HepG2 (cell line): ENCODE data around the gene CDC34. TPM values are rescaled to one million over a fixed set of nuclear protein-coding genes. Genes with fewer than 3 reads are reported as not detected.

Source experiments
- SOX5 ChIP-seq: IDR thresholded peaks from 2 replicates; pipeline ENCODE4 v1.6.1; 2016; ENCODE audit warnings: borderline replicate concordance
- WIZ ChIP-seq: sonication (generic); formaldehyde crosslinking; IDR thresholded peaks from 2 replicates; pipeline ENCODE4 v1.5.1; 2020; ENCODE audit warnings: mild to moderate bottlenecking, missing genetic modification reagents
- YY1 ChIP-seq: IDR thresholded peaks from 2 replicates; pipeline ENCODE4 v1.6.1; 2011; ENCODE audit warnings: low read length, low read depth, moderate library complexity, mild to moderate bottlenecking; ENCODE audit not compliant: insufficient read depth, insufficient replicate concordance
- ZNF24 ChIP-seq: fragments of 450-650 bp; IDR thresholded peaks from 2 replicates; pipeline ENCODE4 v1.6.1; 2017; ENCODE audit warnings: antibody characterized with exemption, mild to moderate bottlenecking
- ZNF558 ChIP-seq: sonication (generic); formaldehyde crosslinking; IDR thresholded peaks from 2 replicates; pipeline ENCODE4 v1.9.0; 2022; ENCODE audit warnings: mild to moderate bottlenecking, missing genetic modification reagents, borderline replicate concordance
- polyA plus RNA-seq, 8 experiments: library from polyadenylated mRNA; depleted of rRNA in 3 of 8; stranded (reverse) in 7 of 8; unstranded in 1 of 8; fragments of >200 nt; fragmentation: Illumina TruSeq in 4 of 8; extraction: Trizol in 4 of 8; gene quantifications; 2 replicates each; pipeline versions ENCODE4 v1.2.1 to v1.2.3, GENCODE V29; 2011 to 2016; ENCODE audit warnings: low read depth in 4 of 8, missing spikeins in 1 of 8, mixed read lengths in 1 of 8; ENCODE audit not compliant: insufficient read depth in 1 of 8
- total RNA-seq, 5 experiments: library from RNA; depleted of rRNA; stranded (reverse); fragments of >200 nt; fragmentation: Illumina TruSeq; extraction: Trizol; gene quantifications; 2 replicates each; pipeline ENCODE4 v1.2.3, GENCODE V29; 2016; ENCODE audit warnings: low read depth in 1 of 5
- TF ChIP-seq, protein P1 (sequence below): sonication (generic); formaldehyde crosslinking; IDR thresholded peaks from 2 replicates; pipeline ENCODE4 v1.4.0; 2020; ENCODE audit warnings: missing genetic modification reagents, borderline replicate concordance
- TF ChIP-seq, protein P2 (sequence below), 2 experiments: sonication (generic) in 1 of 2; formaldehyde crosslinking in 1 of 2; IDR thresholded peaks; 2 replicates each; pipeline versions ENCODE4 v1.6.1 to v1.9.0; 2014 to 2022; ENCODE audit warnings: antibody characterized with exemption in 1 of 2, borderline replicate concordance in 1 of 2, inconsistent platforms in 1 of 2, low read depth in 1 of 2, missing genetic modification reagents in 1 of 2
- TF ChIP-seq, protein P3 (sequence below): sonication (generic); formaldehyde crosslinking; IDR thresholded peaks from 2 replicates; pipeline ENCODE4 v1.5.0; 2020; ENCODE audit warnings: missing genetic modification reagents, mild to moderate bottlenecking, borderline replicate concordance
- TF ChIP-seq, protein P4 (sequence below): sonication (generic); formaldehyde crosslinking; IDR thresholded peaks from 2 replicates; pipeline ENCODE4 v1.8.0; 2022; ENCODE audit warnings: mild to moderate bottlenecking, missing genetic modification reagents, moderate library complexity

CDC34 gene
- total and polyA plus RNA-seq, 2 of the 13 experiments (the other 11 are each of a cell fraction or from before 2014, with no cell fraction given): 138 to 150 TPM

DNA sequence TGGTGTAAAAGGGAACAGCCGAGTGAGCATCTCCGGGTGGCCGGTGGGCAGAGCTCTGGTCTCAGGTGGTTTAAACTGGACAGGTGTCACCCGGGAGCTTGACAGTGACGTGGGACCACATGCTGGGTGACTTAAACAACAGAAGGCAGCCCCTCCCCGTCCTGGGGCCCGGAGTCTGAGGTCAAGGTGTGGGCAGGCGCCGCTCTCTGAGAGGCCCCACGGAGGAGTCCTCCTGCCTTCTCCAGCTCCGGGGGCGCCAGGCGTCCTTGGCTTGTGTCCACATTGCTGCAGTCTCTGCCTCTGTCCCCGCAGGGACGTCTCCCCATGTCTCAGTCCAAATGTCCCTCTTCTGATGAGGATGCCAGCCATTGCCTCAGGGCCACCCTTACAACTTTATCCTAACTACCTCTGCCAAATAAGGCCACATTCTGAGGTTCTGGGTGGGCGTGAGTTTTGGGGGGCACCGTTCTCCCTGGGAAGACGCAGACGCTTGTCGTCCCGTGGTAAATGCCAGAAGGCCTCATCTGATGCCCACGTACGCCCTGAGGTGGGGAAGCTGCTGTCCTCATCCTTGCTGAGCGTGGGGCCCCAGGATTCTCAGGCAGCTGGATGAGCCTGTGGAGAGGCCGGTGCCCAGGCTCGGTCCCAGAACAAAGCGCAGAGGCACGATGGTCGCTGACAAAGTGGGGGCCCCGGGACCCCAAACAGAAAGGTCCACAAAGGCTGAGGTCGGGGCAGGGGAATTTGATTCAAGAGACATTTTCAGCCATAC lies 25.2 kb downstream of the CDC34 start (continued):
- TF ChIP-seq ZNF24 (no peak), ZNF558 (CRISPR knock-in tag) (no peak), SOX5 (CRISPR knock-in tag) (no peak), YY1 (no peak), WIZ (CRISPR knock-in tag) (peak; percentile 11; the same call in 1 of the 2 replicates)
- TF ChIP-seq, protein P1, sequence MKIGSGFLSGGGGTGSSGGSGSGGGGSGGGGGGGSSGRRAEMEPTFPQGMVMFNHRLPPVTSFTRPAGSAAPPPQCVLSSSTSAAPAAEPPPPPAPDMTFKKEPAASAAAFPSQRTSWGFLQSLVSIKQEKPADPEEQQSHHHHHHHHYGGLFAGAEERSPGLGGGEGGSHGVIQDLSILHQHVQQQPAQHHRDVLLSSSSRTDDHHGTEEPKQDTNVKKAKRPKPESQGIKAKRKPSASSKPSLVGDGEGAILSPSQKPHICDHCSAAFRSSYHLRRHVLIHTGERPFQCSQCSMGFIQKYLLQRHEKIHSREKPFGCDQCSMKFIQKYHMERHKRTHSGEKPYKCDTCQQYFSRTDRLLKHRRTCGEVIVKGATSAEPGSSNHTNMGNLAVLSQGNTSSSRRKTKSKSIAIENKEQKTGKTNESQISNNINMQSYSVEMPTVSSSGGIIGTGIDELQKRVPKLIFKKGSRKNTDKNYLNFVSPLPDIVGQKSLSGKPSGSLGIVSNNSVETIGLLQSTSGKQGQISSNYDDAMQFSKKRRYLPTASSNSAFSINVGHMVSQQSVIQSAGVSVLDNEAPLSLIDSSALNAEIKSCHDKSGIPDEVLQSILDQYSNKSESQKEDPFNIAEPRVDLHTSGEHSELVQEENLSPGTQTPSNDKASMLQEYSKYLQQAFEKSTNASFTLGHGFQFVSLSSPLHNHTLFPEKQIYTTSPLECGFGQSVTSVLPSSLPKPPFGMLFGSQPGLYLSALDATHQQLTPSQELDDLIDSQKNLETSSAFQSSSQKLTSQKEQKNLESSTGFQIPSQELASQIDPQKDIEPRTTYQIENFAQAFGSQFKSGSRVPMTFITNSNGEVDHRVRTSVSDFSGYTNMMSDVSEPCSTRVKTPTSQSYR (CRISPR knock-in tag): no peak
- TF ChIP-seq, protein P2, sequence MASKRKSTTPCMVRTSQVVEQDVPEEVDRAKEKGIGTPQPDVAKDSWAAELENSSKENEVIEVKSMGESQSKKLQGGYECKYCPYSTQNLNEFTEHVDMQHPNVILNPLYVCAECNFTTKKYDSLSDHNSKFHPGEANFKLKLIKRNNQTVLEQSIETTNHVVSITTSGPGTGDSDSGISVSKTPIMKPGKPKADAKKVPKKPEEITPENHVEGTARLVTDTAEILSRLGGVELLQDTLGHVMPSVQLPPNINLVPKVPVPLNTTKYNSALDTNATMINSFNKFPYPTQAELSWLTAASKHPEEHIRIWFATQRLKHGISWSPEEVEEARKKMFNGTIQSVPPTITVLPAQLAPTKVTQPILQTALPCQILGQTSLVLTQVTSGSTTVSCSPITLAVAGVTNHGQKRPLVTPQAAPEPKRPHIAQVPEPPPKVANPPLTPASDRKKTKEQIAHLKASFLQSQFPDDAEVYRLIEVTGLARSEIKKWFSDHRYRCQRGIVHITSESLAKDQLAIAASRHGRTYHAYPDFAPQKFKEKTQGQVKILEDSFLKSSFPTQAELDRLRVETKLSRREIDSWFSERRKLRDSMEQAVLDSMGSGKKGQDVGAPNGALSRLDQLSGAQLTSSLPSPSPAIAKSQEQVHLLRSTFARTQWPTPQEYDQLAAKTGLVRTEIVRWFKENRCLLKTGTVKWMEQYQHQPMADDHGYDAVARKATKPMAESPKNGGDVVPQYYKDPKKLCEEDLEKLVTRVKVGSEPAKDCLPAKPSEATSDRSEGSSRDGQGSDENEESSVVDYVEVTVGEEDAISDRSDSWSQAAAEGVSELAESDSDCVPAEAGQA (IDR thresholded peaks at IDR 0.05; ENCODE audit: low read depth): no peak
- TF ChIP-seq, protein P2 (CRISPR knock-in tag; IDR thresholded peaks at IDR 0.05; ENCODE audit: borderline replicate concordance): no peak
- TF ChIP-seq, protein P3, sequence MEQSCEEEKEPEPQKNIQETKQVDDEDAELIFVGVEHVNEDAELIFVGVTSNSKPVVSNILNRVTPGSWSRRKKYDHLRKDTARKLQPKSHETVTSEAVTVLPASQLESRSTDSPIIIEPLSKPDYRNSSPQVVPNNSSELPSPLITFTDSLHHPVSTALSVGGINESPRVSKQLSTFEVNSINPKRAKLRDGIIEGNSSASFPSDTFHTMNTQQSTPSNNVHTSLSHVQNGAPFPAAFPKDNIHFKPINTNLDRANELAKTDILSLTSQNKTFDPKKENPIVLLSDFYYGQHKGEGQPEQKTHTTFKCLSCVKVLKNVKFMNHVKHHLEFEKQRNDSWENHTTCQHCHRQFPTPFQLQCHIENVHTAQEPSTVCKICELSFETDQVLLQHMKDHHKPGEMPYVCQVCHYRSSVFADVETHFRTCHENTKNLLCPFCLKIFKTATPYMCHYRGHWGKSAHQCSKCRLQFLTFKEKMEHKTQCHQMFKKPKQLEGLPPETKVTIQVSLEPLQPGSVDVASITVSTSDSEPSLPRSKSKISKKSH: no peak
- TF ChIP-seq, protein P4, sequence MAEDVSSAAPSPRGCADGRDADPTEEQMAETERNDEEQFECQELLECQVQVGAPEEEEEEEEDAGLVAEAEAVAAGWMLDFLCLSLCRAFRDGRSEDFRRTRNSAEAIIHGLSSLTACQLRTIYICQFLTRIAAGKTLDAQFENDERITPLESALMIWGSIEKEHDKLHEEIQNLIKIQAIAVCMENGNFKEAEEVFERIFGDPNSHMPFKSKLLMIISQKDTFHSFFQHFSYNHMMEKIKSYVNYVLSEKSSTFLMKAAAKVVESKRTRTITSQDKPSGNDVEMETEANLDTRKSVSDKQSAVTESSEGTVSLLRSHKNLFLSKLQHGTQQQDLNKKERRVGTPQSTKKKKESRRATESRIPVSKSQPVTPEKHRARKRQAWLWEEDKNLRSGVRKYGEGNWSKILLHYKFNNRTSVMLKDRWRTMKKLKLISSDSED (CRISPR knock-in tag): no peak
